Adrenal gland (tissue), 12 donors: ENCODE results near the gene SHISAL1. TPM values are rescaled to one million over a fixed set of nuclear protein-coding genes. Genes with fewer than 3 reads are reported as not detected.

Experiments
- DNase-seq, 7 donors: peaks; one replicate each; pipeline ENCODE4 v3.0.0-alpha.2; 2019 to 2020
- H3K27ac ChIP-seq, 5 donors: fragments of 200-600 bp; sonication (generic) in 4 of 5; 1 replicate in 3 of 5; 2 replicates in 2 of 5; pipeline versions ENCODE4 v1.5.1 to v1.8.0; 2016 to 2020; ENCODE audit warnings: mild to moderate bottlenecking in 1 of 5
- H3K27me3 ChIP-seq: fragments of 200-600 bp; 2 replicates; pipeline ENCODE4 v1.8.0; 2021
- H3K36me3 ChIP-seq, 2 donors: fragments of 200-600 bp; replicated peaks in 1 of 2; 1 replicate in 1 of 2; 2 replicates in 1 of 2; pipeline versions ENCODE4 v1.5.1 to v1.8.0; 2018 to 2022
- H3K4me1 ChIP-seq, 2 donors: fragments of 200-600 bp; replicated peaks in 1 of 2; 1 replicate in 1 of 2; 2 replicates in 1 of 2; pipeline versions ENCODE4 v1.5.1 to v1.8.0; 2018 to 2021
- H3K4me3 ChIP-seq, 4 donors: fragments of 200-600 bp; sonication (generic) in 3 of 4; one replicate each; pipeline ENCODE4 v1.5.1; 2016 to 2018
- H3K9me3 ChIP-seq, 3 donors: fragments of 200-600 bp; sonication (generic) in 1 of 3; replicated peaks in 1 of 3; 1 replicate in 2 of 3; 2 replicates in 1 of 3; pipeline versions ENCODE4 v1.5.1 to v1.8.0; 2016 to 2021
- CTCF ChIP-seq, 6 experiments: fragments of 450-650 bp in 4 of 6; fragments of 200-600 bp in 2 of 6; sonication (generic) in 1 of 6; IDR thresholded peaks; 1 replicate in 5 of 6; 2 replicates in 1 of 6; pipeline versions ENCODE4 v1.5.1 to v1.8.0; 2016 to 2021; ENCODE audit warnings: antibody characterized with exemption in 6 of 6, mild to moderate bottlenecking in 2 of 6, moderate library complexity in 1 of 6
- POLR2A ChIP-seq, 2 donors: fragments of 450-650 bp; IDR thresholded peaks; one replicate each; pipeline ENCODE4 v1.6.1; 2017; ENCODE audit warnings: antibody characterized with exemption in 2 of 2, mild to moderate bottlenecking in 2 of 2, moderate library complexity in 1 of 2
- WGBS, 4 donors: extraction: QIAGEN DNeasy Blood & Tissue Kit in 2 of 4; methylation state at CpG; one replicate each; pipeline versions ENCODE4 v1.1.5 to v1.1.7; 2013 to 2017; 5-methylcytosine and 5-hydroxymethylcytosine counted together
- intact Hi-C, 2 donors: fragments of 100-400 bp; cut with DNase I; formaldehyde crosslinking; loops; one replicate each; pipeline versions ENCODE4 v1.14.1 to v1.15.0; 2022 to 2023
- polyA plus RNA-seq, 3 donors: library from polyadenylated mRNA; stranded (reverse); fragments of 200-250 nt in 2 of 3; fragments of 350-450 nt in 1 of 3; fragmentation: Illumina TruSeq in 1 of 3; extraction: RNeasy Lipid Tissue Mini Kit (QIAGEN cat#74804) in 1 of 3; gene quantifications; one replicate each; pipeline ENCODE4 v1.2.3, GENCODE V29; 2013 to 2014
- total RNA-seq, 9 donors: library from RNA; depleted of rRNA in 4 of 9; stranded (reverse); fragments of >200 nt in 4 of 9; fragments of 120-200 nt in 1 of 9; fragmentation: NEBNext Ultra II Directional in 1 of 9; extraction: Animal tissue kit (Norgen Biotek cat#: 25700) in 1 of 9; gene quantifications; one replicate each; pipeline versions ENCODE4 v1.1.0 to v1.2.4, GENCODE V29; 2013 to 2023
- donor health status: healthy with polysubstance abuse.
- donor health status: Bipolar disorder and iron deficiency.
- donor health status: DM: yes; HTN: yes; CAD: no.
- donor health status: DM: no; HTN: no; CAD: no.
- donor health status: DM: no; HTN: no; CAD: no.
- donor health status: DM: yes; HTN: yes; CAD: no.

SHISAL1 gene
- total and polyA plus RNA-seq, 12 donors: 0.33 to 2.4 (median 1.0) TPM

- Histone ChIP-seq H3K4me1 (no peaks in the 10 kb centered on the region), H3K36me3 (no peaks in the 10 kb centered on the region), H3K27me3 (peaks cover 8% of the 10 kb centered on the region), H3K27ac (no peak overlapping the region), H3K9me3 (no peaks in the 10 kb centered on the region), H3K4me3 (no peak overlapping the region)
- 73 to 93% (median 89%) methylated on average over 5 to 11 of the region's 11 CpGs for WGBS, 4 donors
- no peak for DNase-seq
- intact Hi-C loops: no loop called here
- TF ChIP-seq POLR2A (IDR thresholded peaks at IDR 0.05) (no peak), CTCF (IDR thresholded peaks at IDR 0.05) (no peak)
Measured at GRCh38 chr22:44335903-44336803, 23.4 kb upstream of the SHISAL1 start.

- intact Hi-C loops: no loop called here
- peaks cover 15% of the 10 kb centered on the region for H3K27me3 ChIP-seq
- DNase-seq: no peak
- TF ChIP-seq POLR2A (IDR thresholded peaks at IDR 0.05) (no peak), CTCF (IDR thresholded peaks at IDR 0.05) (no peak)
- no peaks in the 10 kb centered on the region for H3K4me1 ChIP-seq
- H3K4me3 ChIP-seq: no peak overlapping the region
- H3K9me3 ChIP-seq: no peaks in the 10 kb centered on the region
- H3K36me3 ChIP-seq: no peaks in the 10 kb centered on the region
- H3K27ac ChIP-seq: no peak overlapping the region
- 87 to 95% (median 92%) methylated on average over 8 to 9 of the region's 9 CpGs for WGBS, 4 donors
Measured at GRCh38 chr22:44335066-44335839, 22.5 kb upstream of the SHISAL1 start.

- no peak overlapping the region for H3K27ac ChIP-seq
- intact Hi-C loops: no loop called here
- H3K4me3 ChIP-seq: no peak overlapping the region
- TF ChIP-seq POLR2A (IDR thresholded peaks at IDR 0.05) (no peak), CTCF (IDR thresholded peaks at IDR 0.05) (no peak)
- peaks cover 25% of the 10 kb centered on the region for H3K27me3 ChIP-seq
- H3K4me1 ChIP-seq: no peaks in the 10 kb centered on the region
- 73 to 81% (median 75%) methylated on average over 9 to 13 of the region's 13 CpGs for WGBS, 4 donors
- DNase-seq: no peak
- no peaks in the 10 kb centered on the region for H3K9me3 ChIP-seq
- no peaks in the 10 kb centered on the region for H3K36me3 ChIP-seq
Measured at GRCh38 chr22:44333847-44334635, 21.3 kb upstream of the SHISAL1 start.

GRCh38 chr22:44332946-44333345, 20.2 kb upstream of the SHISAL1 start:
- no peaks in the 10 kb centered on the region for H3K9me3 ChIP-seq
- H3K4me1 ChIP-seq: no peaks in the 10 kb centered on the region
- no peak overlapping the region for H3K27ac ChIP-seq
- intact Hi-C loops: no loop called here
- TF ChIP-seq POLR2A (IDR thresholded peaks at IDR 0.05) (no peak), CTCF (IDR thresholded peaks at IDR 0.05) (no peak)
- WGBS, 4 donors: 72 to 100% (median 85%) methylated on average over 2 to 8 of the region's 8 CpGs
- H3K36me3 ChIP-seq: no peaks in the 10 kb centered on the region
- no peak overlapping the region for H3K4me3 ChIP-seq
- DNase-seq: no peak
- peaks cover 25% of the 10 kb centered on the region for H3K27me3 ChIP-seq
